ENCODE results near the gene DDX50. TPM values are rescaled to one million over a fixed set of nuclear protein-coding genes. Genes with fewer than 3 reads are reported as not detected.

DDX50 gene
- total RNA-seq, 1 donor from 2014 or later = 34.7 TPM

DNA sequence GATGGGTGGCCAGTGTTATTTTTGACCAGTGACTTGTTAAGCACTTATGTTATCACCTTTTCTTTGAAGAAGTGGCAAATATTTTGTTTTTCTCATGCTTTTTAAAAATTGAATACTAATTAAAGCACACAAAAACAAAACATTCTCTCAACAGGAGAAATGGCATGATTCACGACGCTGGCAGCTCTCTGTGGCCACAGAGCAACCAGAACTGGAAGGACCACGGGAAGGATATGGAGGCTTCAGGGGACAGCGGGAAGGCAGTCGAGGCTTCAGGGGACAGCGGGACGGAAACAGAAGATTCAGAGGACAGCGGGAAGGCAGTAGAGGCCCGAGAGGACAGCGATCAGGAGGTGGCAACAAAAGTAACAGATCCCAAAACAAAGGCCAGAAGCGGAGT, 81.3 kb downstream of the DDX50 start:
- TF ChIP-seq, protein P1, sequence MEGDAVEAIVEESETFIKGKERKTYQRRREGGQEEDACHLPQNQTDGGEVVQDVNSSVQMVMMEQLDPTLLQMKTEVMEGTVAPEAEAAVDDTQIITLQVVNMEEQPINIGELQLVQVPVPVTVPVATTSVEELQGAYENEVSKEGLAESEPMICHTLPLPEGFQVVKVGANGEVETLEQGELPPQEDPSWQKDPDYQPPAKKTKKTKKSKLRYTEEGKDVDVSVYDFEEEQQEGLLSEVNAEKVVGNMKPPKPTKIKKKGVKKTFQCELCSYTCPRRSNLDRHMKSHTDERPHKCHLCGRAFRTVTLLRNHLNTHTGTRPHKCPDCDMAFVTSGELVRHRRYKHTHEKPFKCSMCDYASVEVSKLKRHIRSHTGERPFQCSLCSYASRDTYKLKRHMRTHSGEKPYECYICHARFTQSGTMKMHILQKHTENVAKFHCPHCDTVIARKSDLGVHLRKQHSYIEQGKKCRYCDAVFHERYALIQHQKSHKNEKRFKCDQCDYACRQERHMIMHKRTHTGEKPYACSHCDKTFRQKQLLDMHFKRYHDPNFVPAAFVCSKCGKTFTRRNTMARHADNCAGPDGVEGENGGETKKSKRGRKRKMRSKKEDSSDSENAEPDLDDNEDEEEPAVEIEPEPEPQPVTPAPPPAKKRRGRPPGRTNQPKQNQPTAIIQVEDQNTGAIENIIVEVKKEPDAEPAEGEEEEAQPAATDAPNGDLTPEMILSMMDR (IDR thresholded peaks at IDR 0.05; ENCODE audit: insufficient read depth, low read length, poor library complexity, severe bottlenecking) = no peak
- Histone ChIP-seq H3K36me3 (ENCODE audit: control insufficient read depth, insufficient read depth, low read length) (peaks cover 3% of the 10 kb centered on the region), H3K4me3 (ENCODE audit: low read depth, low read length) (no peak overlapping the region), H3K27me3 (ENCODE audit: control insufficient read depth, insufficient read depth, low read length) (no peaks in the 10 kb centered on the region)
- DNase-seq (ENCODE audit: low read depth) = no peak

DNA sequence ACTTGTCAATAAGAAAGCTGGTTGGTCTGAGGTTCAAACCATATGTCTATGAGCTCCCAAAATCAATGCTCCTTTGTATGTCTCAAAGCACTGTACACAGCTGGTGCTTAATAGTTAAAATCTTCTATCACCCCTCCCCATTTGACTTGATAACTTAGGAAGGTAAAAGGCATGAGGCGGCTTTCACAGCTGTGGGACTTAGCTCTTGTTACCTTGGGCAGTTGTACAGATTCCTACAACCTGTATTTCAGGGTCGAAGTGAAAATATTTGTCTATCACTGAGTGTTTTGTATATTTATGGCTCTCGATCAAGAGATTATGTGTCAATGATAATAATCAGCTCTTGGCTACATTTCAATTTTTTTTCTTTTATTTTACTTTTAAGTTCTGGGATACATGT, 86.5 kb downstream of the DDX50 start:
- TF ChIP-seq, protein P1 (IDR thresholded peaks at IDR 0.05; ENCODE audit: insufficient read depth, low read length, poor library complexity, severe bottlenecking) = no peak
- Histone ChIP-seq H3K36me3 (ENCODE audit: control insufficient read depth, insufficient read depth, low read length) (no peaks in the 10 kb centered on the region), H3K4me3 (ENCODE audit: low read depth, low read length) (no peak overlapping the region), H3K27me3 (ENCODE audit: control insufficient read depth, insufficient read depth, low read length) (no peaks in the 10 kb centered on the region)
- DNase-seq (ENCODE audit: low read depth) = no peak

DNA sequence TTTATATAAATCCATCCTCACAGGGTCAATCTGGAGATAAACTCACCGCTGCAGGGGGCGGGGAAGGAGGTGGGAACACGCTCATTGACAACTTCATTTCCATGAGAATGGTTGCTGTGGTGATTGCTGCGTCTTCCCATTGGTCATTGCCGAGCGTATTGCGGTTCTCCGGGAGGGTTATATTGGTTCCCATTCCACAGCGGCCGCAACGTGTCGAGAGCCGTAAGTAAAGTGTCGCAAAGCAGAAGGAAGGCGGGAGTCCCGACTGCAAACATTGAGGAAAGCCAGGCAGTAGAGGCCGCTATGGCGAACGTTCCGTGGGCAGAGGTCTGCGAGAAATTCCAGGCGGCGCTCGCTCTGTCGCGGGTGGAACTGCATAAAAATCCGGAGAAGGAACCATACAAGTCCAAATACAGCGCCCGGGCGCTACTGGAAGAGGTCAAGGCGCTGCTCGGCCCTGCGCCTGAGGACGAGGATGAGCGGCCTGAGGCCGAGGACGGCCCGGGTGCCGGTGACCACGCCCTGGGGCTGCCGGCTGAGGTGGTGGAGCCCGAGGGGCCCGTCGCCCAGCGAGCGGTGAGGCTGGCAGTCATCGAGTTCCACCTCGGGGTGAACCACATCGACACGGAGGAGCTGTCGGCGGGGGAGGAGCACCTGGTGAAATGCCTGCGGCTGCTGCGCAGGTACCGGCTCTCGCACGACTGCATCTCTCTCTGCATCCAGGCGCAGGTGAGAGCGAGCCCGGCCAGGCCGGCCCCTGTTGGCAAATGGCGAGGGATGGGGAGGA, 87.6 kb downstream of the DDX50 start, which contains the start of gene KIFBP:
KIFBP (plus strand) TSS at position 274 of the 787 bp plus-strand sequence; CDS start at position 304, 30 bp downstream.
- DNase-seq (ENCODE audit: low read depth) = peak; percentile 95
- TF ChIP-seq, protein P1 (IDR thresholded peaks at IDR 0.05; ENCODE audit: insufficient read depth, low read length, poor library complexity, severe bottlenecking) = peak; percentile 58
- peak within 1 kb of the TSS; percentile 74 for H3K4me3 ChIP-seq (ENCODE audit: low read depth, low read length)
- no peaks in the 10 kb centered on the region for H3K36me3 ChIP-seq (ENCODE audit: control insufficient read depth, insufficient read depth, low read length)
- H3K27me3 ChIP-seq (ENCODE audit: control insufficient read depth, insufficient read depth, low read length) = no peaks in the 10 kb centered on the region

DNA sequence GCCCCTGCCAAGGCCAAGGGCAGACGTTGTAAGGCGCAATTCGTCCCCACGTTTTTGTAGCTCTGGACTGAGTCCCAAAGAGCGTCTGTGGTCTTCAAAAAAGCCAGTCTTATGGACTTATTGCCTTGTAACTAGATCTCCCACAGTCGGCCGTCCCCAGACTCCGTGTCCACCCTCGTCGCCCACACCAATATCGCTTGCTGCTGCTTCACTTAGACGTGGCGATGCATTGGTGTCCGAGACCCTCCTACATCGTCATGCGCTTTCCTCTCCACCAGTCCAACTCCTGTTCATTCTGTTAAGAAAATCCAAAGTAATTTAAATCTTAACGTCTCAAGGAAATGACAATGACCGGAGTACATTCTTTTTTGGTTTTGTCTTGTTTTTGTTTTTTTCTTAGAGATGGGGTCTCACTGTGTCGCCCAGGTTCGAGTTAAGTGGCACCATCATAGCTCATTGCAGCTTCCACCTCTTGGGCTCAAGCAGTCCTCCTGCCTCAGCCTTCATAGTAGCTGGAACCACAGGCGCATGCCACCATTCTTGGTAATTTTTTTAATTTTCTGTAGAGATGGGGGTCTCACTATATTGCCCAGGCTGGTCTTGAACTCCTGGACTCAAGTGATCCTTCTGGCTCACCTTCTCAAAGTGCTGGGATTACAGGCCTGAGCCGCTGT, 88.3 kb downstream of the DDX50 start:
- Histone ChIP-seq H3K4me3 (ENCODE audit: low read depth, low read length) (peak overlapping the region; percentile 74), H3K27me3 (ENCODE audit: control insufficient read depth, insufficient read depth, low read length) (no peaks in the 10 kb centered on the region), H3K36me3 (ENCODE audit: control insufficient read depth, insufficient read depth, low read length) (no peaks in the 10 kb centered on the region)
- TF ChIP-seq, protein P1 (IDR thresholded peaks at IDR 0.05; ENCODE audit: insufficient read depth, low read length, poor library complexity, severe bottlenecking) = no peak
- DNase-seq (ENCODE audit: low read depth) = no peak

DNA sequence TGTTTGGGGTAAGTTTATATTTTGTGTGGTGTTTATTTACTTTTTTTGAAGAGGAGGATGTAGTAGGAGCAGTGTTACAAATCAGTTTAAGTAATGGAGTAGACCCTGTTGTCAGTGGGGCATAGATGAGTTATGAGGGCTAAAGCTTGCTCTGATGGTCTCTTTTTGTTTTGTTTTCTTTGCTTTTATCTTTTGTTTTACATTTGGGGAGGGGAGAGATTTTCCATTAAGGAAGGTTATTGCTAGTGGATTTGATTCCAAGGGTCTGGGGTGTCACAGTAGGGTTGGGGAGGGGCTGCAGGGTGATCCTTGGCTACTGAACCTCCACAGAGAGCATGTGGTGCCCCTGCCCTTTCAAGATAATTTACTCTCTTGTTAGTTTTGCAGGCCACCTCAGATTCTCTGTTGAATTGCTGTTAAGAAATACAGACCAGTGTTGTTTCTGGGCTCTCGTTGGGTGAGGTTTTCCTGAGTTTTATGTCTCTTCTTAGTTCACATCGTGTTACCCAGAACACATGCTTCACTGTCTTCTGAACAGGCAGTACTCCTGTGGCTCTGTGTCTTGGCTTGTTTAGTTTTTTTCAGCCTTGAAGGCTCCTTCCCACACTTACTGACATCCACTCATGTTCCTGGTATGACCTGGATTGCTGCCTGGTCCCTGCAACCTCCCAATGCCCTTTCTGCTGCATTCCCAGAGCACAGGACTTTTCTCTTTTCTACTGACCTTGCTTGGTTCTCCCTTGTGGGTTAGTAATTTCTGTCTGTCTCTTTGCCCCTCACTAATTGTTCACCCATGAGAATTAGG, 91.7 kb downstream of the DDX50 start:
- TF ChIP-seq, protein P1 (IDR thresholded peaks at IDR 0.05; ENCODE audit: insufficient read depth, low read length, poor library complexity, severe bottlenecking) = no peak
- no peaks in the 10 kb centered on the region for H3K27me3 ChIP-seq (ENCODE audit: control insufficient read depth, insufficient read depth, low read length)
- DNase-seq (ENCODE audit: low read depth) = peak; percentile 34
- H3K4me3 ChIP-seq (ENCODE audit: low read depth, low read length) = no peak overlapping the region
- no peaks in the 10 kb centered on the region for H3K36me3 ChIP-seq (ENCODE audit: control insufficient read depth, insufficient read depth, low read length)

Other genes starting within 250 kb of the DDX50 start
- 45.5 and 52.4 TPM in 2 replicates for gene CCAR1, start 180.1 kb upstream of the DDX50 start, total RNA-seq
- gene STOX1, start 73.8 kb upstream of the DDX50 start, total RNA-seq = 0.21 and 0.71 TPM in 2 replicates
- gene DDX21, start 54.9 kb downstream of the DDX50 start, total RNA-seq = 104 and 112 TPM in 2 replicates
- 34.1 and 36.9 TPM in 2 replicates for gene KIFBP, start 87.5 kb downstream of the DDX50 start, total RNA-seq
- 1.5 and 3.0 TPM in 2 replicates for gene SRGN, start 186.8 kb downstream of the DDX50 start, total RNA-seq
- gene VPS26A, start 222.9 kb downstream of the DDX50 start, total RNA-seq = 45.0 and 48.7 TPM in 2 replicates